Vagina (tissue), 2 donors: ENCODE measurements around the gene CDH1.

ENCODE experiments used
- POLR2A ChIP-seq, 2 donors: fragments of 450-650 bp; IDR thresholded peaks; one replicate each; pipeline ENCODE4 v1.6.1; 2017; ENCODE audit warnings: antibody characterized with exemption in 2 of 2, mild to moderate bottlenecking in 2 of 2, moderate library complexity in 2 of 2
- TF ChIP-seq, protein P1 (sequence below), 3 experiments: fragments of 450-650 bp in 2 of 3; fragments of 200-600 bp in 1 of 3; sonication (generic) in 1 of 3; IDR thresholded peaks; one replicate each; pipeline ENCODE4 v1.5.1; 2017 to 2019; ENCODE audit warnings: antibody characterized with exemption in 3 of 3, mild to moderate bottlenecking in 2 of 3, moderate library complexity in 2 of 3

DNA sequence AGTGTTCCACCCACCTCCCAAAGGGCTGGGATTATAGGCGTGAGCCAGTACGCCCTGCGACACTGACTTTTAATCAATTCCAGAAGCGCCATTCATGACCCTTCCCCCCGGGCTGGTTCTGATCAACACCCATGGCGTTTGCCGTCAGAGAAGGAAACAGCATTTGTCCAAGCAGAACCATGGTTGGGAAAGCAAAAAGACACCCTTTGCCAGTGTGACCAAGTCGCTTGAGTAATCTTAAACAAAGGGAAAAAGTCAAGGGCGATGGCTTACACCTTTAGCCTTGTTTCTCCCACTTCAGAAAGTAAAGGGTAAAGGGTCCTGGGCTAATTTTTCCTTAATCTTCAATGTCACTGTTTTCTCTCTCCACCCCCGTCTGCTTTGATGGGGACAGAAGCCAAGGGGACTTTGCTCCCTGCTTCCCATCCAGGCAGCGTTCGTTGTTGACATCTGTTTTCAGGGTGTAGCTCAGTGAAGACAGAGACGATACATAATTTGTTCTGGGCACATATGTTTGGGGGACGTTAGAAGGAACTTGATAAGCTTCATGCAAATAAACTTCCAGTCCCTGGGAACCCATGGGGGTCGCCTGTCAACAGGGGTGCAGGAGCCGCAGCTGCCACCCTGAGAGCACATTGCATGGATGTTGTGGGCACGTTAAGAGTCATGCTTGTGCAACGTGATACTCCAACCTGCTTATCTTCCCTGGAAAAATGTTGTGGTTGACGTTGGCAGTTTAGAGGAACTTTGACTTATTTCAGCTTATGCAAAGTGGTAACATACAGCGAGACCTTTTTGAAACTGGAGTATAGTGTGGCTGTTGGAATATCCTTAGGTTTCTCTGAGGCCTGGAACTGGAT lies 55.6 kb downstream of the CDH1 start:
- TF ChIP-seq POLR2A (IDR thresholded peaks at IDR 0.05), result no peak
- TF ChIP-seq, protein P1, sequence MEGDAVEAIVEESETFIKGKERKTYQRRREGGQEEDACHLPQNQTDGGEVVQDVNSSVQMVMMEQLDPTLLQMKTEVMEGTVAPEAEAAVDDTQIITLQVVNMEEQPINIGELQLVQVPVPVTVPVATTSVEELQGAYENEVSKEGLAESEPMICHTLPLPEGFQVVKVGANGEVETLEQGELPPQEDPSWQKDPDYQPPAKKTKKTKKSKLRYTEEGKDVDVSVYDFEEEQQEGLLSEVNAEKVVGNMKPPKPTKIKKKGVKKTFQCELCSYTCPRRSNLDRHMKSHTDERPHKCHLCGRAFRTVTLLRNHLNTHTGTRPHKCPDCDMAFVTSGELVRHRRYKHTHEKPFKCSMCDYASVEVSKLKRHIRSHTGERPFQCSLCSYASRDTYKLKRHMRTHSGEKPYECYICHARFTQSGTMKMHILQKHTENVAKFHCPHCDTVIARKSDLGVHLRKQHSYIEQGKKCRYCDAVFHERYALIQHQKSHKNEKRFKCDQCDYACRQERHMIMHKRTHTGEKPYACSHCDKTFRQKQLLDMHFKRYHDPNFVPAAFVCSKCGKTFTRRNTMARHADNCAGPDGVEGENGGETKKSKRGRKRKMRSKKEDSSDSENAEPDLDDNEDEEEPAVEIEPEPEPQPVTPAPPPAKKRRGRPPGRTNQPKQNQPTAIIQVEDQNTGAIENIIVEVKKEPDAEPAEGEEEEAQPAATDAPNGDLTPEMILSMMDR (IDR thresholded peaks at IDR 0.05), result no peak
